GM12891 (cell line): ENCODE measurements around the gene ABCB6.
"Not testable (repeated sequence)": the region's sequence is repeated elsewhere in the genome, so short reads cannot be mapped to it uniquely, and the experiment has no call there.

Source experiments
- POLR2A ChIP-seq: IDR thresholded peaks from 2 replicates; pipeline ENCODE4 v1.6.1; 2011; ENCODE audit warnings: low read depth, low read length, control low read depth
- POLR2AphosphoS5 ChIP-seq: IDR thresholded peaks from 2 replicates; pipeline ENCODE4 v1.6.1; 2011; ENCODE audit warnings: low read depth, low read length, control low read depth
- POU2F2 ChIP-seq: IDR thresholded peaks from 2 replicates; pipeline ENCODE4 v1.6.1; 2011; ENCODE audit warnings: low read depth, mild to moderate bottlenecking, control low read depth, low read length, moderate library complexity

DNA sequence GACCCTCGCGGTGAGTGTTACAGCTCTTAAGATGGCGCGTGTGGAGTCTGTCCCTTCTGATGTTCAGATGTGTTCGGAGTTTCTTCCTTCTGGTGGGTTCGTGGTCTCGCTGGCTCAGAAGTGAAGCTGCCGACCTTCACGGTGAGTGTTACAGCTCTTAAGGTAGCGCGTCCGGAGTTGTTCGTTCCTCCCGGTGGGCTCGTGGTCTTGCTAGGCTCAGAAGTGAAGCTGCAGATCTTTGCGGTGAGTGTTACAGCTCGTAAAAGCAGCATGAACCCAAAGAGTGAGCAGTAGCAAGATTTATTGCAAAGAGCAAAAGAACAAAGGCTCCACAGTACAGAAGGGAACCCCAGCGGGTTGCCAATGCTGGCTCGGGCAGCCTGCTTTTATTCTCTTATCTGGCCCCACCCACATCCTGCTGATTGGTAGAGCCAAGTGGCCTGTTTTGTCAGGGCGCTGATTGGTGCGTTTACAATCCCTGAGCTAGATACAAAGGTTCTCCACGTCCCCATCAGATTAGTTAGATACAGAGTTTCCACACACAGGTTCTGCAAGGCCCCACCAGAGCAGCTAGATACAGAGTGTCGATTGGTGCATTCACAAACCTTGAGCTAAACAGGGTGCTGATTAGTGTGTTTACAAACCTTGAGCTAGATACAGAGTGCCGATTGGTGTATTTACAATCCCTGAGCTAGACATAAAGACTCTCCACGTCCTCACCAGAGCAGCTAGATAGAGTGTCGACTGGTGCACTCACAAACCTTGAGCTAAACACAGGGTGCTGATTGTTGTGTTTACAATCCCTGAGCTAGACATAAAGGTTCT is 18.0 kb downstream of the ABCB6 start:
- not testable (repeated sequence) for TF ChIP-seq POLR2AphosphoS5, POLR2A, POU2F2
